ENCODE data around the gene OR2A2. TPM values are rescaled to one million over a fixed set of nuclear protein-coding genes. Genes with fewer than 3 reads are reported as not detected.

Gene OR2A2
- total and polyA plus RNA-seq, 10 of the 15 experiments (the other 5 are each of a cell fraction or from before 2014, with no cell fraction given) = not detected

GRCh38 chr7:144118341-144118740 lies 9.0 kb downstream of the OR2A2 start:
- H3K36me3 ChIP-seq (ENCODE audit: control insufficient read depth in 2 of 2, insufficient read depth in 2 of 2, low read length in 1 of 2) = no peaks in the 10 kb centered on the region
- in situ Hi-C loops (cut with MboI) (no loop called here), intact Hi-C loops (cut with micrococcal nuclease; ENCODE audit: unreplicated experiment) (no loop called here)
- no TSS peak for BruUV-seq (replicated peaks)
- no peaks in the 10 kb centered on the region for H3K79me2 ChIP-seq (ENCODE audit: control insufficient read depth, insufficient read depth, low read length)
- ATAC-seq (no peak), FAIRE-seq (no peak), DNase-seq (ENCODE audit: low read depth, low spot score) (no peak)
- H3K27me3 ChIP-seq (replicated peaks in 1 of 2; ENCODE audit: control insufficient read depth in 2 of 2, insufficient read depth in 2 of 2, low read length in 1 of 2) = no peaks in the 10 kb centered on the region
- H3K9ac ChIP-seq (ENCODE audit: control insufficient read depth, insufficient read depth, low read length) = no peak overlapping the region
- ChIA-PET POLR2A (no interaction called here), SMC1A (ENCODE audit: uncharacterized antibody, unreplicated experiment) (no interaction called here), RAD21 (ENCODE audit: unreplicated experiment) (no interaction called here), CTCF (no interaction called here)
- no peaks in the 10 kb centered on the region for H3K9me3 ChIP-seq (replicated peaks; ENCODE audit: control insufficient read depth, insufficient read depth, low read length)
- no peaks in the 10 kb centered on the region for H3K4me1 ChIP-seq (ENCODE audit: control insufficient read depth, insufficient read depth, low read length)
- H3K27ac ChIP-seq (ENCODE audit: control insufficient read depth, insufficient read depth) = no peak overlapping the region
- no peak for TF ChIP-seq NFXL1 (IDR thresholded peaks at IDR 0.05; ENCODE audit: borderline replicate concordance)
- no peak for TF ChIP-seq EP300 (IDR thresholded peaks at IDR 0.05; ENCODE audit: borderline replicate concordance in 1 of 2, control insufficient read depth in 1 of 2, low read depth in 2 of 2, low read length in 2 of 2)
- TF ChIP-seq BCL3 (IDR thresholded peaks at IDR 0.05; ENCODE audit: borderline replicate concordance, insufficient read depth, low read depth, low read length, poor library complexity, severe bottlenecking) = no peak
- TF ChIP-seq SMC3 (IDR thresholded peaks at IDR 0.05; ENCODE audit: borderline replicate concordance, low read length) = no peak
- no peak for TF ChIP-seq MEF2B (IDR thresholded peaks at IDR 0.05; ENCODE audit: partially characterized antibody, poor library complexity, severe bottlenecking)
- TF ChIP-seq GABPA (IDR thresholded peaks at IDR 0.05; ENCODE audit: low read depth) = no peak
- no peak overlapping the region for H3K4me3 ChIP-seq
- H4K20me1 ChIP-seq (ENCODE audit: control insufficient read depth, insufficient read depth) = no peaks in the 10 kb centered on the region
- H3K4me2 ChIP-seq (ENCODE audit: control insufficient read depth, insufficient read depth) = no peak overlapping the region
- no peak overlapping the region for H2AFZ ChIP-seq (ENCODE audit: control insufficient read depth, low read depth, low read length)
- 18% methylated on average over 8 of the region's 8 CpGs for WGBS (ENCODE audit: insufficient coverage, insufficient replicate concordance, low lambda C conversion rate, missing lambda C conversion rate)

DNA sequence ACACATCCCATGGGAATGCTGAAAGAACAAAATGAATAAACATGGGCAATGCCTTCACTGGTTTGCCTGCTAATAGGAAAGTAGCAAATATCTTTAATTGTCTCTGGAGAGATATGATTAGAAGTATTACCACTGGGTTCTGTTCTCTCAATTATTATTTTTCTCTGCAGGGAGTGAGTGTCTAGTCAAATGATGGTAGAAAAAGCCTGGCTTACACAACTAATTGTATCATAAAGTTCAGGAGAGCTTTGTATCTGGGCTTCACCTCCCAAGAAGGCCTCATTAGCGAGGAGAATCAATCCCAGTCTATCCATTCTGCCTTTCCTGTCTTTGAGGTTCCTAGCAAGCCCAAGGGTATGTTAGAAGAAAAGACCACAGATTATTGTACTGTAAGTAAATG lies 13.5 kb downstream of the OR2A2 start, which contains the start of gene OR2A14:
TSS of gene OR2A14 (plus strand) at position 301 of the 400 bp plus-strand sequence. CDS start 5,937 bp downstream, outside the sequence.
- intact Hi-C loops (cut with micrococcal nuclease; ENCODE audit: unreplicated experiment) (loop anchor here (10.0 kb wide), 1 partner anchor 878 kb away; no protein-coding TSS in a partner anchor), in situ Hi-C loops (cut with MboI) (no loop called here)
- ChIA-PET SMC1A (ENCODE audit: uncharacterized antibody, unreplicated experiment) (no interaction called here), POLR2A (no interaction called here), CTCF (no interaction called here), RAD21 (ENCODE audit: unreplicated experiment) (no interaction called here)
- no TSS peak for BruUV-seq (replicated peaks)
- H3K79me2 ChIP-seq (ENCODE audit: control insufficient read depth, insufficient read depth, low read length) = no peaks in the 10 kb centered on the region
- no peaks in the 10 kb centered on the region for H3K9me3 ChIP-seq (replicated peaks; ENCODE audit: control insufficient read depth, insufficient read depth, low read length)
- no peak within 1 kb of the TSS for H2AFZ ChIP-seq (ENCODE audit: control insufficient read depth, low read depth, low read length)
- H4K20me1 ChIP-seq (ENCODE audit: control insufficient read depth, insufficient read depth) = no peaks in the 10 kb centered on the region
- FAIRE-seq (no peak), DNase-seq (ENCODE audit: low read depth, low spot score) (no peak), ATAC-seq (no peak)
- H3K27ac ChIP-seq (ENCODE audit: control insufficient read depth, insufficient read depth) = no peak within 1 kb of the TSS
- no peaks in the 10 kb centered on the region for H3K36me3 ChIP-seq (ENCODE audit: control insufficient read depth in 2 of 2, insufficient read depth in 2 of 2, low read length in 1 of 2)
- H3K4me3 ChIP-seq = no peak within 1 kb of the TSS
- no peak within 1 kb of the TSS for H3K4me2 ChIP-seq (ENCODE audit: control insufficient read depth, insufficient read depth)
- H3K4me1 ChIP-seq (ENCODE audit: control insufficient read depth, insufficient read depth, low read length) = no peaks in the 10 kb centered on the region
- no peak within 1 kb of the TSS for H3K9ac ChIP-seq (ENCODE audit: control insufficient read depth, insufficient read depth, low read length)
- no peaks in the 10 kb centered on the region for H3K27me3 ChIP-seq (replicated peaks in 1 of 2; ENCODE audit: control insufficient read depth in 2 of 2, insufficient read depth in 2 of 2, low read length in 1 of 2)
- 0% methylated on average over 1 of the region's 1 CpG for WGBS (ENCODE audit: insufficient coverage, insufficient replicate concordance, low lambda C conversion rate, missing lambda C conversion rate)
- TF ChIP-seq ATF7 (IDR thresholded peaks at IDR 0.05; ENCODE audit: low read depth) (no peak), NBN (IDR thresholded peaks at IDR 0.05) (no peak), RUNX3 (IDR thresholded peaks at IDR 0.05; ENCODE audit: low read length) (no peak), PAX5 (IDR thresholded peaks at IDR 0.05; ENCODE audit: borderline replicate concordance, low read depth, low read length) (no peak), NFXL1 (IDR thresholded peaks at IDR 0.05; ENCODE audit: borderline replicate concordance) (no peak), ATF2 (IDR thresholded peaks at IDR 0.05; ENCODE audit: low read length) (no peak), SIN3A (IDR thresholded peaks at IDR 0.05; ENCODE audit: low read depth, low read length) (no peak), FOS (IDR thresholded peaks at IDR 0.05; ENCODE audit: borderline replicate concordance, extremely low read depth, insufficient read length) (no peak), GABPA (IDR thresholded peaks at IDR 0.05; ENCODE audit: low read depth) (no peak), TCF7 (IDR thresholded peaks at IDR 0.05; ENCODE audit: borderline replicate concordance) (no peak), NFYA (IDR thresholded peaks at IDR 0.05; ENCODE audit: borderline replicate concordance, low read depth, low read length) (no peak), YBX1 (IDR thresholded peaks at IDR 0.05) (no peak), RB1 (IDR thresholded peaks at IDR 0.05; ENCODE audit: borderline replicate concordance) (no peak)

All from GM12878 (cell line).